Stimulated activated memory B cell treated with anti-CD40 and anti-IgM and Interleukin-4, amounts not matched to agents 10 μg/mL and 1 μg/mL and 100 μg/mL, for 72 hours (primary cell): ENCODE measurements around the gene HSPG2.

Source experiments
- ATAC-seq: fragments of 150-1000 bp; cut with Tn5 transposase; 2 replicates; pipeline ENCODE4 v1.10.0; 2021
- H3K27ac Mint-ChIP-seq: one replicate; pipeline ENCODE4 v1.8.0; 2022; ENCODE audit warnings: mild to moderate bottlenecking, mixed read lengths
- H3K27me3 Mint-ChIP-seq: one replicate; pipeline ENCODE4 v1.8.0; 2022; ENCODE audit warnings: mixed read lengths
- H3K36me3 Mint-ChIP-seq: one replicate; pipeline ENCODE4 v1.8.0; 2022; ENCODE audit warnings: mixed read lengths
- H3K4me1 Mint-ChIP-seq: one replicate; pipeline ENCODE4 v1.8.0; 2022; ENCODE audit warnings: mixed read lengths
- H3K4me3 Mint-ChIP-seq: one replicate; pipeline ENCODE4 v1.8.0; 2022; ENCODE audit warnings: mild to moderate bottlenecking, moderate library complexity, mixed read lengths
- H3K9me3 Mint-ChIP-seq: one replicate; pipeline ENCODE4 v1.8.0; 2022; ENCODE audit warnings: mixed read lengths

HSPG2 gene

DNA sequence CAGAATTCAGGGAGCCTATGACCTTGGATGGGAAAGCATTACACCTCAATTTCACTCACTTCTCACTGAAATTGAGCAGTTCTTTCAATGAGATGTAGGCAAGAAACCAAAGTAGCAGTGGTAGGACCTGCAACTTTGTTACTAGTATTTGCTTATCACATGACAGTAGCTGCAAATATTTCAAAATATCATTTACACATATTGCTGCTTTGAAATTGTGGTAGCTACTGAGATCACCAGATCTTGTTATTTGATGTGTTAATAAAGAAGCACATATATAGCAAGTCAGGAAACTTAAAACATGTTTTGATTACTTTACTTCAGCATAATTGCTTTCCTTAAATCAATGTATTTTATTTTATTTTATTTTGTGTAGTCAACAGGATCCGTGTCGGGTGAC lies 112.2 kb downstream of the HSPG2 start:
- no peak overlapping the region for H3K4me3 Mint-ChIP-seq
- H3K4me1 Mint-ChIP-seq, result peaks cover 4% of the 10 kb centered on the region
- H3K27me3 Mint-ChIP-seq, result no peaks in the 10 kb centered on the region
- no peaks in the 10 kb centered on the region for H3K36me3 Mint-ChIP-seq
- ATAC-seq, result no peak
- no peak overlapping the region for H3K27ac Mint-ChIP-seq
- H3K9me3 Mint-ChIP-seq, result no peaks in the 10 kb centered on the region

GRCh38 chr1:21823980-21824702 lies 113.0 kb downstream of the HSPG2 start:
- peaks cover 4% of the 10 kb centered on the region for H3K4me1 Mint-ChIP-seq
- ATAC-seq, result peak; percentile 29
- no peaks in the 10 kb centered on the region for H3K9me3 Mint-ChIP-seq
- H3K4me3 Mint-ChIP-seq, result no peak overlapping the region
- H3K27ac Mint-ChIP-seq, result peak overlapping the region; percentile 61
- H3K27me3 Mint-ChIP-seq, result no peaks in the 10 kb centered on the region
- no peaks in the 10 kb centered on the region for H3K36me3 Mint-ChIP-seq

GRCh38 chr1:21823206-21823979 lies 113.7 kb downstream of the HSPG2 start:
- no peak for ATAC-seq
- peaks cover 4% of the 10 kb centered on the region for H3K4me1 Mint-ChIP-seq
- no peaks in the 10 kb centered on the region for H3K36me3 Mint-ChIP-seq
- peak overlapping the region; percentile 61 for H3K27ac Mint-ChIP-seq
- no peak overlapping the region for H3K4me3 Mint-ChIP-seq
- no peaks in the 10 kb centered on the region for H3K9me3 Mint-ChIP-seq
- H3K27me3 Mint-ChIP-seq, result no peaks in the 10 kb centered on the region

- Mint-ChIP-seq H3K4me3 (no peak overlapping the region), H3K27me3 (no peaks in the 10 kb centered on the region), H3K36me3 (no peaks in the 10 kb centered on the region), H3K27ac (no peak overlapping the region), H3K9me3 (no peaks in the 10 kb centered on the region), H3K4me1 (peaks cover 4% of the 10 kb centered on the region)
- ATAC-seq, result no peak
Measured at GRCh38 chr1:21822349-21822748, 114.8 kb downstream of the HSPG2 start.

DNA sequence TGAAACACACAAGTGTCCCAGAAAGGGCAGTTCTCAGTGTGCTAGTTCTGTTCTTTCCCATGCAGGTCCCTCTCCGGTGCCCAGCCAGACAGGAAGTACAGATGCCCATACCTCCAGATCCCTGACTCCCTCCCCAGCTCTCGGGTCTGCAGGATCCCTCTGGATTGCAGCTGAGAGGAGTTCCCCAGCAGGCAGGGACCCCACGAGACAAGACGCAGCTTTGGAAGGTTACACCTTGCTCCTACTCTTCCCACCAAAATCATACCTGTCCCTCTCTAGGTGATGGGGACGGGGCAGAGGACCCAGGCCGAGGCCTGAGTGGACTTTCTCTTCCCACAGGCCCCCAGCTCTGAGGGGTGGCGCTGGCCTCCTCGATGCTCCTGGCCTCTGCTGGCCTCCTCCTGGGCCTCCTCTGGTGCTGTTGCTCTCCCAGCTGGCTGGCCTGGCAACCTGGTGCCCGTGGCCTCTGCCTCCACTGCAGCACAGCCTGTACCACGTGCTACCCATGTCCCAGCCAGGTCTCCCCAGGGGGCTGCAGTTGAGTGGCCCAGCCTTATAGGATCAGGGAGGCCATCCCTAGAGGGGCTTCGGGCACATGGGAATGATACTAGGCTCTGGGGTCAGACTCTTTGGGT lies 115.6 kb downstream of the HSPG2 start:
- Mint-ChIP-seq H3K36me3 (no peaks in the 10 kb centered on the region), H3K4me1 (peaks cover 4% of the 10 kb centered on the region), H3K27ac (peak overlapping the region; percentile 32), H3K9me3 (no peaks in the 10 kb centered on the region), H3K27me3 (no peaks in the 10 kb centered on the region), H3K4me3 (no peak overlapping the region)
- no peak for ATAC-seq

- no peaks in the 10 kb centered on the region for H3K36me3 Mint-ChIP-seq
- no peaks in the 10 kb centered on the region for H3K27me3 Mint-ChIP-seq
Measured at GRCh38 chr1:21820597-21821232, 116.4 kb downstream of the HSPG2 start.

DNA sequence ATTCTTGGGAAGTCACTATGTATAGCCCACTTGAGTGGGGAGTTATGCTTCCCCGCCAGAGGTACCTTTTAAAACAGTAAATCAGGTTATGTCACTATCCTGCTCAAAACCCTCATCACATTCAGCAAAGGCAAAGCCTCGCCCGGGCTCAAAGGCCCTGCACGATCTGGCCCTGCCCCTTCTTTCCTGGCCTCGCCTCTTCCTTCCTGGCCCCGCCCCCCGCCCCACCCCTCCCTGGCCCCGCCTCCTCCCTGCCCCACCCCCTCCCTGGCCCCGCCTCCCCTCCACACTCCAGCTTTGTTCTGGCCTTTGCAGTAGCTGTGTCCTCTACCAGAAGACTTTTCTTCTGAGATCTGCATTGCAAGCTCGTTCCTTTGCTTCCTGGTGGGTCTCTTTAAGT lies 118.5 kb downstream of the HSPG2 start:
- ATAC-seq, result no peak

More at GRCh38 chr1:21820597-21821232, 116.4 kb downstream of the HSPG2 start:
- Mint-ChIP-seq H3K4me3 (no peak overlapping the region), H3K27ac (no peak overlapping the region), H3K4me1 (peaks cover 9% of the 10 kb centered on the region), H3K9me3 (no peaks in the 10 kb centered on the region)
- ATAC-seq, result no peak

GRCh38 chr1:21816602-21817302 lies 120.4 kb downstream of the HSPG2 start:
- no peaks in the 10 kb centered on the region for H3K9me3 Mint-ChIP-seq
- no peaks in the 10 kb centered on the region for H3K27me3 Mint-ChIP-seq
- peaks cover 12% of the 10 kb centered on the region for H3K4me1 Mint-ChIP-seq
- H3K27ac Mint-ChIP-seq, result peak overlapping the region; percentile 78
- ATAC-seq, result no peak
- no peaks in the 10 kb centered on the region for H3K36me3 Mint-ChIP-seq
- H3K4me3 Mint-ChIP-seq, result no peak overlapping the region

More for the DNA sequence above, 118.5 kb downstream of the HSPG2 start:
- H3K27me3 Mint-ChIP-seq, result no peaks in the 10 kb centered on the region
- no peaks in the 10 kb centered on the region for H3K9me3 Mint-ChIP-seq
- H3K27ac Mint-ChIP-seq, result no peak overlapping the region
- H3K36me3 Mint-ChIP-seq, result no peaks in the 10 kb centered on the region
- H3K4me3 Mint-ChIP-seq, result no peak overlapping the region
- peaks cover 14% of the 10 kb centered on the region for H3K4me1 Mint-ChIP-seq

- Mint-ChIP-seq H3K27me3 (no peaks in the 10 kb centered on the region), H3K4me3 (no peak overlapping the region), H3K27ac (peak overlapping the region; percentile 78), H3K4me1 (peaks cover 12% of the 10 kb centered on the region), H3K36me3 (no peaks in the 10 kb centered on the region), H3K9me3 (no peaks in the 10 kb centered on the region)
- ATAC-seq, result peak; percentile 55
Measured at GRCh38 chr1:21815724-21816321, 121.3 kb downstream of the HSPG2 start.

- ATAC-seq, result no peak
- Mint-ChIP-seq H3K4me1 (peaks cover 12% of the 10 kb centered on the region), H3K4me3 (peak overlapping the region; percentile 32), H3K36me3 (no peaks in the 10 kb centered on the region), H3K9me3 (no peaks in the 10 kb centered on the region), H3K27me3 (no peaks in the 10 kb centered on the region), H3K27ac (peak overlapping the region; percentile 0)
Measured at GRCh38 chr1:21814981-21815582, 122.0 kb downstream of the HSPG2 start.

GRCh38 chr1:21814241-21814918 lies 122.7 kb downstream of the HSPG2 start:
- Mint-ChIP-seq H3K27ac (no peak overlapping the region), H3K9me3 (no peaks in the 10 kb centered on the region), H3K4me3 (peak overlapping the region; percentile 64), H3K27me3 (no peaks in the 10 kb centered on the region), H3K4me1 (peaks cover 12% of the 10 kb centered on the region), H3K36me3 (no peaks in the 10 kb centered on the region)
- peak; percentile 83 for ATAC-seq

DNA sequence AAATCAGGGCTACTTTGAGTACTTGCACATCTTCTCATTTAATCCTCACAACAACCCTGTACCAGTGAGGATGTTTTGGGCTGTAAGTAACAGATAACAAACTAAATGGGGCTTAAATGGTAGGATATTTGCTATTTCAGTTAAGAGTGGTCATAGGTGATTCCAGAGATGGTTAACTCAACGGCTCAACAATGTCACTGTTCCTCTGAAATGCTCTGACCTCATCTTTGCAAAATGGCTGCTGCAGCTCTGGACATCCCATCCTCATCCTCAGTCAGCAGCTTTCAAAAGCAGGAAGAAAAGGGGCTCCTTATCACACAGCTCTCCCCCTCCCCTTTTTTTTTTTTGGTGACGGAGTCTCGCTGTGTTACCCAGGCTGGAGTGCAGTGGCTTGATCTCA lies 123.6 kb downstream of the HSPG2 start:
- Mint-ChIP-seq H3K27ac (no peak overlapping the region), H3K4me1 (peaks cover 12% of the 10 kb centered on the region), H3K4me3 (no peak overlapping the region), H3K9me3 (no peaks in the 10 kb centered on the region), H3K27me3 (no peaks in the 10 kb centered on the region), H3K36me3 (no peaks in the 10 kb centered on the region)
- ATAC-seq, result no peak

DNA sequence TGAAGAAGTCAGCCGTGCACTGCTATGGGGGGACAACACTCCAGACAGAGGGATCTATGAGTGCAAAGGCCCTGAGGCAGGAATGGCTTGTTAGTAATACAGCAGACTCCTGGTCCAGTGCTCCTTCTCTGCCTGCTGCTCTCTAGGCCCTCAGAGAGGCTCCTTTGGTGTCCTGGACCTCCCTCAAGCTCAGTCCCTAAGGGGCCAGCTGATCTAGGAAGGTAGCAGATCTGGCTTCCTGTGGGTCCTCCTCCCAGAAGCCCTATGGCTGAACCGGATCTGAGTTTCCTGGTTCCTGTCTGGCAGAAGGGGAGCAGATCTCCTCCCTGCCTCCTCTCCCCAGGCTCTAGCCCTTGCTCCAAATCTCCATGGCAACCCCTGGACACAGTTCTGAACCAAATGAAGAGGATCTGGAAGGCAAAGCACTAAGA lies 125.2 kb downstream of the HSPG2 start, which contains the start of gene LDLRAD2:
LDLRAD2 (plus strand) TSS at position 391 of the 431 bp plus-strand sequence. CDS start 187 bp downstream, outside the sequence.
- H3K27ac Mint-ChIP-seq, result no peak within 1 kb of the TSS
- H3K9me3 Mint-ChIP-seq, result no peaks in the 10 kb centered on the region
- ATAC-seq, result no peak
- no peaks in the 10 kb centered on the region for H3K36me3 Mint-ChIP-seq
- no peak within 1 kb of the TSS for H3K4me3 Mint-ChIP-seq
- peaks cover 12% of the 10 kb centered on the region for H3K4me1 Mint-ChIP-seq
- H3K27me3 Mint-ChIP-seq, result no peaks in the 10 kb centered on the region
